Suprapubic skin (tissue), 4 donors: ENCODE measurements around the gene ST8SIA5.

Experiments
- EP300 ChIP-seq: sonication (generic); formaldehyde crosslinking; IDR thresholded peaks from one replicate; pipeline ENCODE4 v1.6.1; 2017; ENCODE audit warnings: antibody characterized with exemption
- POLR2A ChIP-seq, 2 donors: fragments of 450-650 bp; IDR thresholded peaks; one replicate each; pipeline ENCODE4 v1.6.1; 2017; ENCODE audit warnings: antibody characterized with exemption in 2 of 2, mild to moderate bottlenecking in 2 of 2, moderate library complexity in 2 of 2
- POLR2AphosphoS5 ChIP-seq, 3 donors: sonication (generic); formaldehyde crosslinking; IDR thresholded peaks; one replicate each; pipeline ENCODE4 v1.6.1; 2017; ENCODE audit warnings: antibody characterized with exemption in 3 of 3
- TF ChIP-seq, protein P1 (sequence below), 2 donors: fragments of 200-600 bp in 1 of 2; fragments of 450-650 bp in 1 of 2; sonication (generic) in 1 of 2; IDR thresholded peaks; one replicate each; pipeline ENCODE4 v1.5.1; 2016 to 2019; ENCODE audit warnings: antibody characterized with exemption in 2 of 2, mild to moderate bottlenecking in 1 of 2, moderate library complexity in 1 of 2

DNA sequence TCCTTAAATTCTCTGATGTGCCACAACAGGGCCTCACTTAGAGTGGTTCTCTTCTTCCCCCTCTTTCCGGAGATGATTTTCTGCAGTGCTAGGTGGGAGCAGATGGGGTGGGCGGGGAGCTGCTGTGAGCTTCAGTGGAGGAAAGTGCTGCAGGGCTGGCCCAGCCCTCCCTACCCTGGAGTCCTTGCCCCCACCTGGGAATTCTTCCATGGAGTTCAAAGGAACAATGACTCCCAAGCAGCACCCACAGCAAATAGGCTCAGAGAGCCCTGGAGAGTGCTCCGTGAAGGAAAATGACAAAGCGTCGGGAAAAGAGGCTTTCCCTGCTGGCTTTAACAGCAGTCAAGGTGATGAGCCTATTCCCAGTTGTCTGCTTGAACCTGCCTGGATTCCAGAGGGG, 128.6 kb downstream of the ST8SIA5 start:
- no peak for TF ChIP-seq POLR2A (IDR thresholded peaks at IDR 0.05)
- TF ChIP-seq, protein P1, sequence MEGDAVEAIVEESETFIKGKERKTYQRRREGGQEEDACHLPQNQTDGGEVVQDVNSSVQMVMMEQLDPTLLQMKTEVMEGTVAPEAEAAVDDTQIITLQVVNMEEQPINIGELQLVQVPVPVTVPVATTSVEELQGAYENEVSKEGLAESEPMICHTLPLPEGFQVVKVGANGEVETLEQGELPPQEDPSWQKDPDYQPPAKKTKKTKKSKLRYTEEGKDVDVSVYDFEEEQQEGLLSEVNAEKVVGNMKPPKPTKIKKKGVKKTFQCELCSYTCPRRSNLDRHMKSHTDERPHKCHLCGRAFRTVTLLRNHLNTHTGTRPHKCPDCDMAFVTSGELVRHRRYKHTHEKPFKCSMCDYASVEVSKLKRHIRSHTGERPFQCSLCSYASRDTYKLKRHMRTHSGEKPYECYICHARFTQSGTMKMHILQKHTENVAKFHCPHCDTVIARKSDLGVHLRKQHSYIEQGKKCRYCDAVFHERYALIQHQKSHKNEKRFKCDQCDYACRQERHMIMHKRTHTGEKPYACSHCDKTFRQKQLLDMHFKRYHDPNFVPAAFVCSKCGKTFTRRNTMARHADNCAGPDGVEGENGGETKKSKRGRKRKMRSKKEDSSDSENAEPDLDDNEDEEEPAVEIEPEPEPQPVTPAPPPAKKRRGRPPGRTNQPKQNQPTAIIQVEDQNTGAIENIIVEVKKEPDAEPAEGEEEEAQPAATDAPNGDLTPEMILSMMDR (IDR thresholded peaks at IDR 0.05), result no peak
- TF ChIP-seq POLR2AphosphoS5 (IDR thresholded peaks at IDR 0.05), result no peak
- no peak for TF ChIP-seq EP300
